ENCODE data around the gene CLEC11A. TPM values are rescaled to one million over a fixed set of nuclear protein-coding genes. Genes with fewer than 3 reads are reported as not detected.

The CLEC11A gene
- total and polyA plus RNA-seq, 4 donors, result 2.4 to 11.0 (median 5.5) TPM

GRCh38 chr19:50711196-50711595 lies 12.0 kb upstream of the CLEC11A start:
- WGBS, result 74% methylated on average over 11 of the region's 11 CpGs
- no peak for DNase-seq (ENCODE audit: low spot score)
- H3K27me3 ChIP-seq (ENCODE audit: control insufficient read depth in 4 of 4, insufficient read depth in 4 of 4, low read length in 3 of 4), result peaks cover 0 to 9% (median 0%) of the 10 kb centered on the region in 4 donors
- H3K4me3 ChIP-seq (ENCODE audit: low read depth in 1 of 3, low read length in 3 of 3), result no peak overlapping the region
- TF ChIP-seq RXRA (IDR thresholded peaks at IDR 0.05) (no peak), SP1 (IDR thresholded peaks at IDR 0.05) (no peak), HNF4A (conservative IDR thresholded peaks at IDR 0.05) (no peak), ZBTB33 (IDR thresholded peaks at IDR 0.05) (no peak), NR2F2 (IDR thresholded peaks at IDR 0.05) (no peak), GABPA (IDR thresholded peaks at IDR 0.05 in 1 of 2, conservative IDR thresholded peaks at IDR 0.05 in 1 of 2) (no peak)
- no peak overlapping the region for H3K9ac ChIP-seq (ENCODE audit: low read depth in 1 of 2, low read length in 2 of 2)
- no peaks in the 10 kb centered on the region for H3K9me3 ChIP-seq (ENCODE audit: control insufficient read depth in 4 of 4, low read length in 3 of 4)
- H3K36me3 ChIP-seq (ENCODE audit: control insufficient read depth in 4 of 4, insufficient read depth in 3 of 4, low read depth in 1 of 4, low read length in 3 of 4), result no peaks in the 10 kb centered on the region
- no peaks in the 10 kb centered on the region for H3K4me1 ChIP-seq (ENCODE audit: control insufficient read depth in 4 of 4, insufficient read depth in 4 of 4, low read length in 3 of 4)
- no peak overlapping the region for H3K27ac ChIP-seq (ENCODE audit: low read depth in 1 of 2, low read length in 2 of 2)

GRCh38 chr19:50711805-50712204 lies 11.4 kb upstream of the CLEC11A start:
- Histone ChIP-seq H3K27me3 (ENCODE audit: control insufficient read depth in 4 of 4, insufficient read depth in 4 of 4, low read length in 3 of 4) (peaks cover 0 to 9% (median 0%) of the 10 kb centered on the region in 4 donors), H3K9ac (ENCODE audit: low read depth in 1 of 2, low read length in 2 of 2) (no peak overlapping the region), H3K4me1 (ENCODE audit: control insufficient read depth in 4 of 4, insufficient read depth in 4 of 4, low read length in 3 of 4) (no peaks in the 10 kb centered on the region), H3K27ac (ENCODE audit: low read depth in 1 of 2, low read length in 2 of 2) (no peak overlapping the region), H3K4me3 (ENCODE audit: low read depth in 1 of 3, low read length in 3 of 3) (no peak overlapping the region), H3K9me3 (ENCODE audit: control insufficient read depth in 4 of 4, low read length in 3 of 4) (no peaks in the 10 kb centered on the region), H3K36me3 (ENCODE audit: control insufficient read depth in 4 of 4, insufficient read depth in 3 of 4, low read depth in 1 of 4, low read length in 3 of 4) (no peaks in the 10 kb centered on the region)
- TF ChIP-seq HNF4G (IDR thresholded peaks at IDR 0.05), result no peak
- TF ChIP-seq CTCF (IDR thresholded peaks at IDR 0.05; ENCODE audit: low read depth, low read length, missing input control), result no peak
- TF ChIP-seq FOXA1 (IDR thresholded peaks at IDR 0.05), result no peak
- no peak for TF ChIP-seq RXRA (IDR thresholded peaks at IDR 0.05)
- no peak for TF ChIP-seq ATF3 (IDR thresholded peaks at IDR 0.05)
- TF ChIP-seq GABPA (IDR thresholded peaks at IDR 0.05 in 1 of 2, conservative IDR thresholded peaks at IDR 0.05 in 1 of 2), result no peak
- no peak for TF ChIP-seq NR2F2 (IDR thresholded peaks at IDR 0.05)
- no peak for TF ChIP-seq SP1 (IDR thresholded peaks at IDR 0.05)
- TF ChIP-seq MAX (IDR thresholded peaks at IDR 0.05), result no peak
- TF ChIP-seq EGR1 (IDR thresholded peaks at IDR 0.05; ENCODE audit: low read depth in 2 of 2), result no peak
- no peak for TF ChIP-seq ZBTB33 (IDR thresholded peaks at IDR 0.05)
- no peak for DNase-seq (ENCODE audit: low spot score)
- WGBS, result 66% methylated on average over 9 of the region's 9 CpGs

Measured in liver (tissue), 9 donors.